Posterior vena cava (tissue), 2 donors: ENCODE results near the gene WDTC1. TPM values are rescaled to one million over a fixed set of nuclear protein-coding genes. Genes with fewer than 3 reads are reported as not detected.

Experiments used
- DNase-seq: peaks from one replicate; pipeline ENCODE4 v3.0.0-alpha.2; 2020; ENCODE audit warnings: low spot score
- intact Hi-C, 2 donors: fragments of 100-400 bp; cut with DNase I; formaldehyde crosslinking; loops; one replicate each; pipeline versions ENCODE4 v1.14.1 to v1.14.2; 2022 to 2023
- total RNA-seq, 2 donors: library from RNA; stranded (reverse); fragmentation: NEBNext Ultra II Directional; extraction: Animal tissue kit (Norgen Biotek cat#: 25700); gene quantifications; one replicate each; pipeline ENCODE4 v1.2.1, GENCODE V29; 2021
- donor health status: DM: yes; HTN: yes; CAD: no.
- donor health status: DM: yes; HTN: yes; CAD: no.

Gene WDTC1
- total RNA-seq, 2 donors from 2014 or later: 22.6 to 27.4 TPM

DNA sequence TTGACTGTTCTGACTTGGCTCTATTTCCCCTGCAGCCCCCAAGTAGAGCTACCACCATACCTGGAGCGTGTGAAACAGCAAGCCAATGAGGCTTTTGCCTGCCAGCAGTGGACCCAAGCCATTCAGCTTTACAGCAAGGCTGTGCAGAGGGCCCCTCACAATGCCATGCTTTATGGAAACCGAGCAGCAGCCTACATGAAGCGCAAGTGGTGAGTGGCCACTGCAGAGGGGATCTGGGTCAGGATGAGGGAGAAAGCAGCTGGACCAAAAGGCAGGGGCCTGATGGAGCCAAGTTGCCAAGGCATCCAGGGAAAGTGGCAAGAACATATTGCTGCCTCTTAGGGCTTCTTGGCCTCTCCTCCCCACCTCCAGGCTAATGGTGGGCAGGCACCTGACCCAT is 63.5 kb downstream of the WDTC1 start:
- DNase-seq: peak; percentile 45
- intact Hi-C loops: no loop called here

DNA sequence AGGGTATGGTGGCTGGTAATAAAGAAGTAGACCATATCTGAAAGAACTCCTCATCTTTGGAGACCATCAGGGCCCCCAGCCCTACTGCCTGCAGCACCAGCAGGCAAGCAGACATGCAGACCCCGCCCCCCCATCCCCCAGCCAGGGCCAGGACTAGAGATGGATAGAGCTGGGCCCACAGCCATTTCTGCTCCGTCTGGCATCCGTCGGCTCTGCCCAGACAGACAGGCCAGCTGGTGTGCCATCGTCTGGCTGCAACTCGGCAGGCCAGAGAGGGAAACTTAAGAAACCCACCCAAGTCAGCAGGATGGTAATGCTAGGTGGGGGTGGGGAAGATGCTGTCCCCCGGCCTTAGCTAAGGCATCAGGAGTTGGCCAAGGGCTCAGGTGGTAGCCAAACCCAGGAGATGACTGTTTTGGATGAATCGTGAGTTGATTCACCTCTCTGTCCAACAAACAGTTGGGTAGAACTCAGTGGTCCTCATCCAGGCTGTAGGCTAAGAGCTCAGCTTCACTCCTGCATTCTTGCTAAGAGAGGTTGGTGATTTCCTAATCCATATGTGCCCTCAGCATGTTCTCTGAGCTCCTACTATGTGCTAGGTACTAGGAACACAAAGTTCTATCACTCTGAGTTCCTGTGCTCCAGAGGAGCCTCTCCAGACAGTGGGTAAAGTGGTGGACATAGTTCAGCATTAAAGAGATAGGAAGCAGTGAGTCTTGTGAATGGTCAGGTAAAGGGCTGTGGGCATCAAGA is 64.4 kb downstream of the WDTC1 start:
- DNase-seq: peak; percentile 62
- intact Hi-C loops: no loop called here

DNA sequence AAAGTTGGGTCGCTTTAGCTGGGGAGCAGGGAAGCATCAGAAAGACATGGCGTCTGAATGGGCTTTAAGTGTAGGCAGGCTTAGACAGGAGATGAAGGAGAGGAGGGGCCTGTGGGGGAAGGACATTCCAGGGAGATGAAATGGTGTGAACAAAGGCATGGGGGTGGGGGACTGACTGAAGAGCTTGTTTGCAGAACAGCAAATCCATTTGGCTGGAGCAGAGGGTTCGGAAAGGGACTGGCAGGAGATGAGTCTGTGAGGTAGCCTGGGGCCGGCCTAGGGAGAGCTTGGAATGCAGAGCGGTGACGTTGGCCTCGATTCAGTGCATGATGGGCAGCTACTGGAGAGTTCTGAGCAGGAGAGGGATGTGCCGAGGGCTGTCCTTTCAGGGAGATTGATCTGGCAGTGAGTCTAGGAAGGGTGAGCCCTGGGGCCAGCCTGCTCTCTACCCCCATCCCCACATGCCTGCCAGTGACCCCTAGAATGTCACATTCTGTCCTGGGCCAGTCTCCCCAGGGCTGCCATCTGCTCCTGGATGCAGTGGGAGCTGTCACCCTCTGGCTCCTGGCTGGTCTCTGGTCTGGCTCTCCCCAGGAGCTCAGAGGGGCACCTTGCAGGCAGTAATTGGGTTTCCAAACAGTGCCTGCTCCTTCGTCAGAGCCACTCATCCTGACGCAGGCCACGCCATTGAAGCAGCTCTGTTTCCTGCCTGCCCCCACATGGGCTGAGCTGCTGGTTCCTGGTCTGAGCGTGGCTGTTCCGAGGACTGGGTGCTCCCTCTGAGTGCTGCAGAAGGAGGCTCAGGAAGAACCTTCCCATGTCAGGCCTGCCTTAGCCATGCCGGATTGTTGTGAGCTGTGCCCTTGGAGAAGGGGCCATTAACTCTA is 65.2 kb downstream of the WDTC1 start:
- intact Hi-C loops: loop anchor here (5.0 to 10.0 kb wide), 4 partner anchors 88 to 308 kb away; partner anchors contain the start of genes AHDC1 (in 1 of the 2) and GPR3 (in 1 of the 2)
- peak; percentile 90 for DNase-seq

DNA sequence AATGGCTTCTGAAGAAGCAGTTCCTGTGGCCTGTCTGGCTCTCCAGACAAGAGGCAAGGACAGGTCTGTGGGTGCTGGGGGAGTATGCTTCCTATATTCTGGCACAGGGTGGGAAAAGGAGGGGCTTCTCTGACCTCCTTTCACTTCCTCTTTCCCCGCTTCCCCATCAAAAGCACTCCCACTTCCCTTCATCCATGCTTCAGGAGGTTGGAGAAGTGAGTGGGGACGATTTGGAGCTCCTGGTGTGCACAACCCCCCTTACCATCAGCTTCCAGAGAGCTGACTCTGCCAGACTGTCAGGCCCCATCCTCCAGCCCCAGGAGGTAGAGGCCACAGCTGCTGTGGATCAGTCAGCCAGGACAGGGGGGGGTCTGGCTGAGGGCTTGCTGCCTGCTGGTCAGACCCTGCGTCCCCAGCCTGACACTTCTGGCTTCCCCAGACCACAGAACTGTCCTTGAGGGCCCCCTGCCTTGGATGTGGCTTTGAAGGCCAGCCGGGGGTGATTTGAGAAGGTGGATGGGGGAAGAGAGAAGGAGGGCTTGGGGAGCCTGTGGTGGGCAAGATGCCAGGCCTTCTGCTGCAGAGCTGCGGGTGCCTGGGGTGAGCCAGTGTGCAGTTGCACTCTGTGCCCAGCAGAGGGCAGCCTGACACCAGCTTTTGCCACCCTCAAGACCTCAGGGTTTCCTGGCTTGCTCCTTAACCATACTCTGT is 66.1 kb downstream of the WDTC1 start:
- intact Hi-C loops: loop anchor here (5.0 to 10.0 kb wide), 4 partner anchors 87 to 307 kb away; partner anchors contain the start of genes AHDC1 (in 1 of the 2) and GPR3 (in 1 of the 2)
- peak; percentile 95 for DNase-seq

DNA sequence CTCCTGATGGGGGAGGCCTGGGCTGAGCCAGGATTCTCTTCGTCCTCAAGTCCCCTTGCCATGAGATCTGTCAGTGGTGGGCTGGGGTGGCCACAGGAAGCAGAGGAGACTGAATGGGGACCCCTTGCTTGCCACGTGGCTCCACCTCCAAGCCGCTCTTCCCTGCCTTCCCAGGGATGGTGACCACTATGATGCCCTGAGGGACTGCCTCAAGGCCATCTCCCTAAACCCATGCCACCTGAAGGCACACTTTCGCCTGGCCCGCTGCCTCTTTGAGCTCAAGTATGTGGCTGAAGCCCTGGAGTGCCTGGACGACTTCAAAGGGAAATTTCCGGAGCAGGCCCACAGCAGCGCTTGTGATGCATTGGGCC is 66.6 kb downstream of the WDTC1 start:
- intact Hi-C loops: loop anchor here (5.0 to 10.0 kb wide), 4 partner anchors 86 to 306 kb away; partner anchors contain the start of genes AHDC1 (in 1 of the 2) and GPR3 (in 1 of the 2)
- DNase-seq: peak; percentile 81

DNA sequence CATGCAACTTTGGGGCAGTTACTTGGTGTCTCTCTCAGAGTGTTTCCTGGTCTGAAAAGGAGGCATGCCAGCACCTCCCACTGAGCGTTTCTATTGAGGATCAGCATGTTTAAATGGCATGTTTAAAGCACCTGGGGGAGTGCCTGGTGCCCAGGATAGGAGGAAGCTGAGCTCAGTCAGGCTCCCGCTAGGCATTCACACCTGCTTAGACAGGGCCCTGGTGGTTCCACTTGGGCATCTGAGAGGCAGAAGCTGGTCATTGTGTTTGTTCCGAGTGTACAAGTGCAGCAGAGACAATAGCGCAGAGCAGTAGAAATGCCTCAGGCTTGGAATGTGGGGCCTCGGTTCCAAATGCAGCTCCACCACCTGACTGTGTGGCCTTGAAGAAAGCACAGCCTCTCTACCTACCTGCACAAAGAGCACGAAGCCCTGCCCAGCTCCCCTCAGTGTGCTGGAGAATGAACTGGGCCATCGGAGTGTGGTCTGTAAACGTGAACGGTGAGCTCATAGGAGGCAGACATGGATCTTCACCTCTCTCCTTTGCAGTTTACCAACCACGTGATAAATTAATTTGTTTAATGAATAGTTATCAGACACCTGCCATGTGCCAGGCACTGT is 67.3 kb downstream of the WDTC1 start:
- intact Hi-C loops: loop anchor here (5.0 to 10.0 kb wide), 4 partner anchors 86 to 306 kb away; partner anchors contain the start of genes AHDC1 (in 1 of the 2) and GPR3 (in 1 of the 2)
- DNase-seq: peak; percentile 36

DNA sequence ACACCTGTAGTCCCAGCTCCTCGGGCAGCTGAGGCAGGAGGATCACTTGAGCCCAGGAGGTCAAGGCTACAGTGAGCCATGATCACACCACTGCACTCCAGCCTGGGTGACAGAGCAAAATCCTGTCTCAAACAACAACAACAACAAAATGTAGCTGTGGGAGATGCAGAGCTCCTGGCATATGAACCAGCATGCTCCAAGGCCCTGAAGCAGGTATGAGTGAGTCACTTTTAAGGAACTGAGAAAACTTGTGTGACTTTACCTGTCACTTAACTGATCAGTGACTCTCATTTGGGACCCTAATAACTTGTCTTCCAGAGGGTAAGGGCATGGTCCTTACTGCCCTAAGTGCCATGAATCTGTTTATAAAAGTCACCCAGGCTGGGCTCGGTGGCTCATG is 68.2 kb downstream of the WDTC1 start:
- DNase-seq: no peak
- intact Hi-C loops: loop anchor here (5.0 to 10.0 kb wide), 4 partner anchors 85 to 305 kb away; partner anchors contain the start of genes AHDC1 (in 1 of the 2) and GPR3 (in 1 of the 2)

DNA sequence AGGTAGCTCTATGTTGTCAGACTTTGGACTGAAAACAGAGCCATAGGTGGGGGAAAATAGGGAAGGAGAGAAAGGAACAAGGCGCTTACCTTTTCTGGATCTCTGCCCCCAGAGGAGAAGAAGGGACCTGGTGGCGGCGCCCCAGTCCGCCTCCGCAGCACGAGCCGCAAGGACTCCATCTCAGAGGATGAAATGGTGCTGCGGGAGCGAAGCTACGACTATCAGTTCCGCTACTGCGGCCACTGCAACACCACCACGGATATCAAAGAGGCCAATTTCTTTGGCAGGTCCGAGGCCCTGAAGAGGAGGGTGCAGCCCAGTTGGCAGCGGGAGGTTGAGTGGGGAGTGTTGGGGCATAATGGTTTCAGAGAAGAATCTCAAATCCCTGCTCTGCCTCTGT is 69.1 kb downstream of the WDTC1 start:
- intact Hi-C loops: loop anchor here (5.0 to 10.0 kb wide), 4 partner anchors 84 to 304 kb away; partner anchors contain the start of genes AHDC1 (in 1 of the 2) and GPR3 (in 1 of the 2)
- peak; percentile 68 for DNase-seq

DNA sequence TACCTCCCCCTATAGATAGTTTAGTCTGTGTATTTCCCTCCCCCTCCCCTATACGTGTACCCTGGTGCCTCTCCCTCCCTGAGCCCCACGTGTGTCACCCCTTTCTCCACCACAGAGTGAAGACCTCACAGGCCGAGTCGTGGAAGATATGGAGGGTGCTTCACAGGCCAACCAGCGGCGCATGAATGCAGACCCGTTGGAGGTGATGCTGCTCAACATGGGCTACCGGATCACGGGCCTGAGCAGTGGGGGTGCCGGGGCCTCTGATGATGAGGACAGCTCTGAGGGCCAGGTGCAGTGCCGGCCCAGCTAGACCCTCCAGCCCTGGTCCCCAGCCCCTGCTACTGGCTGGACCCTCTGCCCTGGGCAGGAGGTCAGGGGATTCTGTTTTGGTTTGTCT is 71.6 kb downstream of the WDTC1 start:
- intact Hi-C loops: loop anchor here in 1 of 2 donors (10.0 kb wide), 1 partner anchor 299 kb away; the partner anchor contains the start of gene AHDC1

DNA sequence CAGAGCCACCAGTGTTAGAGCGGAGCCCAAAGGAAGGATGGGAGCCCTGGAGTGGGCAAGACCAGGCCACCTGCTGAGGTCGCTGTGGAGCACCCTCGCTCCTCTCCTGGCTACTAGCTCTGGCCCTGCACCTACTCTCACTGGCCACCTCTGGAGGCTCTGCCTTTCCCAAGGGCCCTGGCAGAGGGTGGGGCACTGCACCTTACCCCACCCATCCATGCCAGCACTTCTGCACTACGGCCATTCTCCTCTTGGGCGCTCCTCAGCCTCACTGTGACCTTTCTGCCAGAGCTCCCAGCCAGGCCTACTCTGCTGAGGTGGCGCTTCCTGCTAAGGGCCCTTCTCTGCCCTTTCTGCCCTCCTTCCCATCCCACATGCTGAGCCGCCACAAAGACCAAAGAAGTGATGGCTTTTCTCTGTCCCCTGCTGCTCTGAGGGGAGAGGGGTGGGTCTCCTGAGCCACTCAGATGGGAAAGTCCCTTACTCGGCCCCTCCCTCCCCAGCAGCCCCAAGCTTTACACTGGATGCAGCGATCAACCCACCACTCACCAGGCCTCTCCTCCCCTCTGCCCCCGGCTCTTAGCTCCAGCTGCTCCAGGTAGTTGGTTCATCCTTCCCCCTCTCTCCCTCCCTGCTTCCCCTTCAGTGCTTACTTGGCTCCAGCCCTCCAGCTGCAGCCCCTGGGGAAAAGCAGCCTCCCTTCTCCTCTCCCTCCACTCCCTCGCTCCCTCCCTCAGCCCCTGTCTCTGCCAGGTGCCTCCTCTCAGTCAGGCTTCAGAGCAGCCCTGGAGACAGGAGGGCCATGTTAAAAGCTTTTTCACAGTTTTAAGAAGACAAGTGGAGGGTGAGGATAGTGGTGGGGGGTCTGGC is 72.7 kb downstream of the WDTC1 start:
- intact Hi-C loops: loop anchor here in 1 of 2 donors (10.0 kb wide), 1 partner anchor 298 kb away; the partner anchor contains the start of gene AHDC1
- DNase-seq: peak; percentile 76

More for the DNA sequence above, 71.6 kb downstream of the WDTC1 start:
- DNase-seq: peak; percentile 73

DNA sequence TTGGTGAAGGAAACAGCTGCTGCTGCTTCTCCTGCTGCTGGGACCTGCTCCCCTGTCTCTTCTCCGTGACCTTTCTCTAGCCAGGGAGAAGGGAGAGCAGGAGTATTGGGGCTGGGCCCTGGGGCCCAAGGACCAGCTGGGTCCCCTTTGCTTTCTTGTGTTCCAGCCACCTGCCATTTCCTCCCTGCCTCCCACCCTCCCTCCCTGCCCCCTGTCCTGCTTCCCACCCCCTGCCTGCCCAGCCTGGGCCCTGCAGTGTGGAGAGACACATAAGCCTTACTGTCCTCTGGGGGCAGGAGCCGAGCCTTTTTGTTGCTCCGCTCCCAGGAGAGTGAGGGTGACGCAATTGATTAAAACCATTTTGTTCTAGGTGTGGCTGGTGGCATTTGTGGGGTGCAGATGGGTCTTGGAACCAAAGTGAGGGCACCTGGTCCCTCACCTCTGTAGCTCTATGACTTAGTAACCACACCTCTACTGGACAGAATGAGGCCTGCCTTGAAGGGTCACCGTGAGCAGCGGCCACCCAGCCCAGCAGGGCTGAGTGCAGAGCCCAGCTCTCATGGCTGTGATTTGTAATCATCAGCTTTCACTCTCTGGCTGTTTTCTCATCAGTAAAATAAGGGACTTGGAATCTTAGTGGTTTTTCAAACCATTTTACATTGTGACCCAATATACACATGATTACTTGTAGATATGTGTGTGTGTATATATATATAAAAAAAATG is 73.6 kb downstream of the WDTC1 start:
- intact Hi-C loops: loop anchor here in 1 of 2 donors (10.0 kb wide), 1 partner anchor 297 kb away; the partner anchor contains the start of gene AHDC1
- peak; percentile 29 for DNase-seq

DNA sequence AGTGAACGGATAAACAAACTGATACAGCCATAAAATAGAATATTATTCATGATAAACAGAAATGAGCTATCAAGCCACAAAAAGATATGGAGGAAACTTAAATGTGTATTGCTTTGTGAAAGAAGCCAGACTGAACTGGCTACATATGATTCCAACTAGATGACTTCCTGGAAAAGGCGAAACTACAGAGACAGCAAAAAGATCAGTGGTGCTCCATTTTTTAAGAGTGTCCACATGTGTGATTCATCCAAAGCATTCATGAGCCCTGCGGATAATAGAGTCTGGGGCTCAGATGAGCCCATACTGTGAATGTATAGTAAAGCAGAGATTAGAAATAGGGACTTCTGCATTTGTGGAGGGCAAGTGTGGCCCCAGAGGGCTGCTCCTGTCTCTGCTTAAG is 79.7 kb downstream of the WDTC1 start:
- intact Hi-C loops: no loop called here
- peak; percentile 5 for DNase-seq

DNA sequence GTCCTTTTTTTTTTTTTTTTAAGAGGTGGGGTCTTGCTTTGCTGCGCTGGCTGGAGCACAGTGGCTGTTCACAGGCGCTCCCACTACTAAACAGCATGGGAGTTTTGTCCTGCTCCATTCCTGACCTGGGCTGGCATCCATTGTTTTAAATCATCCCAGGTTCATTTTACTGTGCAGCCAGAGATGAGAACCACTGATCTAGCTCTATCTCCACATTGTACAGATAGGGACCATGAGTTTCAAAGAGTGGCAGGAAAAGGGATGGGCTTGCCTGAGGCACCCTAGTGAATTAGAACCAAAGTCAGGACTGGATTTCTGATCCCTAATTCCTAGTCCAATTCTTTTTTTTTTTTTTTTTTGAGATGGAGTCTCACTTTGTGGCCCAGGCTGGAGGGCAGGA is 80.3 kb downstream of the WDTC1 start:
- DNase-seq: peak; percentile 7
- intact Hi-C loops: loop anchor here in 1 of 2 donors (1.0 kb wide), 1 partner anchor 26 kb away; no protein-coding TSS in a partner anchor

DNA sequence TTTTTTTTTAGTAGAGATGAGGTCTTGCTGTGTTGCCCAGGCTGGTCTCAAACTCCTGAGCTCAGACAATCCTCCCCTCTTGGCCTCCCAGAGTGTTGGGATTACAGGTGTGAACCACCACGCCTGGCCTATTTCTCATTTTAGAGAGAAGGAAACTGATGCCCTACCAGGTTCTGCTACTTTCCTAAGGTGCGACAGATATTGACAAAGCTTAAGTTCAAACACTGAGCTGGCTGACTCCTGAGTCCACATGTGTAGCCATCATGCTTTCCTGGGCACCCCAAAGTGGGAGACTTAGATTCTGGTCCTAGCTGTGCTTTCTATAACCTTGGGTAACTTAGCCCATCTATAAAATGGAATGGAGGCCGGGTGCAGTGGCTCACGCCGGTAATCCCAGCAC is 82.4 kb downstream of the WDTC1 start:
- intact Hi-C loops: no loop called here
- DNase-seq: peak; percentile 42

DNA sequence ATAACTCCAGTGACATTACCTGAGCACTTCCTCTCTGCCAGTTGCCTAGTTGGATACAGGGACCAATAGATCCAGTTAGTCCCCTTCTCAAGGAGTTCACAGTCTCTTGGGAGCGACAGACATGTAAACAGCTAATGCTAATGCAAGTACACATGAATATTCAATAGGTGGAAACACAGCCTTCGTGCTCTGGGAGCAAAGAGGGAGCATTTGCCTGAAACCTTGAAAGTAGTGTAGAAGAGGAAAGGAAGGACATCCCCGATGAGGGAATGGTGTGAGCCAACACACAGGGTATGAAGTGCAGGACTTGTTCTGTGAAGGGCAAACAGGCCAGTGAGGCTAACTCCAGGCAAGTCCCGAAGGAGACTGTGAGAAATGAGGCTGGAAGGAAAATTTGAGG is 83.7 kb downstream of the WDTC1 start:
- intact Hi-C loops: no loop called here
- peak; percentile 22 for DNase-seq

DNA sequence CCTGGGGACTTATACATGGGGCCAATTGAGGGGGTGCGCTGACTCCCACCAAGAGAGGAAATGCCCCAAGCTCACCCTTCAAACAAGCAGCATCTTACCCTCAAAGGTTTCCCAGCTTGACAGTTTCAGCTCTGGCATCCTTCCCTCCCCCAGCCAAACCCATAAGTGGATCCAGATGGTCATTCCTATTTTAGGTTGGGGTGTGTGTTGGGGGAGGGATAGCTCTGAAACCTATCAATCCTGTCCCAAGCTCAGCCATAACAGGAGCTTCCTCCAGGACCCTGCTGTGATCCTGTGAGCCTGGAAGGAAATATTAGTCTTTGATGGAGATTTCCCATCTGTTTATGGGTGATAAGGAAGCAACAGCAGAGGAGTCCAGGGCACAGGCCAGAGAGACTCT is 84.2 kb downstream of the WDTC1 start:
- DNase-seq: peak; percentile 20
- intact Hi-C loops: no loop called here
